ENCODE measurements around the gene EPS8L3.

The EPS8L3 gene

GRCh38 chr1:109728870-109729269, 34.9 kb downstream of the EPS8L3 start:
- no peak overlapping the region for H3K4me3 ChIP-seq (replicated peaks; ENCODE audit: low read depth, low read length)
- no peak for DNase-seq (ENCODE audit: extremely low read depth, insufficient read length)
- H3K36me3 ChIP-seq (ENCODE audit: control insufficient read depth, insufficient read depth, low read length) = no peaks in the 10 kb centered on the region
- TF ChIP-seq, protein P1, sequence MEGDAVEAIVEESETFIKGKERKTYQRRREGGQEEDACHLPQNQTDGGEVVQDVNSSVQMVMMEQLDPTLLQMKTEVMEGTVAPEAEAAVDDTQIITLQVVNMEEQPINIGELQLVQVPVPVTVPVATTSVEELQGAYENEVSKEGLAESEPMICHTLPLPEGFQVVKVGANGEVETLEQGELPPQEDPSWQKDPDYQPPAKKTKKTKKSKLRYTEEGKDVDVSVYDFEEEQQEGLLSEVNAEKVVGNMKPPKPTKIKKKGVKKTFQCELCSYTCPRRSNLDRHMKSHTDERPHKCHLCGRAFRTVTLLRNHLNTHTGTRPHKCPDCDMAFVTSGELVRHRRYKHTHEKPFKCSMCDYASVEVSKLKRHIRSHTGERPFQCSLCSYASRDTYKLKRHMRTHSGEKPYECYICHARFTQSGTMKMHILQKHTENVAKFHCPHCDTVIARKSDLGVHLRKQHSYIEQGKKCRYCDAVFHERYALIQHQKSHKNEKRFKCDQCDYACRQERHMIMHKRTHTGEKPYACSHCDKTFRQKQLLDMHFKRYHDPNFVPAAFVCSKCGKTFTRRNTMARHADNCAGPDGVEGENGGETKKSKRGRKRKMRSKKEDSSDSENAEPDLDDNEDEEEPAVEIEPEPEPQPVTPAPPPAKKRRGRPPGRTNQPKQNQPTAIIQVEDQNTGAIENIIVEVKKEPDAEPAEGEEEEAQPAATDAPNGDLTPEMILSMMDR (IDR thresholded peaks at IDR 0.05; ENCODE audit: insufficient read depth, low read length, poor library complexity, severe bottlenecking) = no peak
- H3K27me3 ChIP-seq (replicated peaks; ENCODE audit: control insufficient read depth, insufficient read depth, low read length) = no peaks in the 10 kb centered on the region

DNA sequence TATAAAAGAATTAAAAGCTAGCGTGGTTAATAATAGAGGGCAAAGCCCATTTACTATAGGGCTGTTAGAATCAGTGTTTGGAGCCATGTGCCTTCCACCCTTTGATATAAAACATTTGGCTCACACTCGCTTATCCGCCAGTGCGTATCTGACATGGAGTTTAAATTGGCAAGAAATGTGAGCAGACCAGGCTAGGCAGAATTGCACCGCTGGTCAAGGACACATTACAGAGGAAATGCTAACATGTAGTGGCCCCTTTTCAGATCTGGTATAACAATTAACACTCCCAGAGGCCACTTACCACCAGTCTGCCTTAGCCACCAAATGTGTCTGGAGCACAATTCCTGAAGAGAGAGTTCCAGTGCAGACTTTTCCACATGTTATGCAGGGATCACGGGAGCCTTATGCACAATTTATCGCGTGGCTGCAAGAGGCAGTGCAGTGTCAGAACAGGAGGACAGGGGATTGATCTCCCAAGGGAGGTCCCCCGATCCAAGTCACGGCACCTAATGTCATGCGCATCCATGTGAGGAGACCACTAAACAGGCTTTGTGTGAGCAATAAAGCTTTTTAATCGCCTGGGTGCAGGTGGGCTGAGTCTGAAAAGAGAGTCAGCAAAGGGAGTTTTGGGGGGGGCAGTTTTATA, 36.9 kb downstream of the EPS8L3 start:
- H3K27me3 ChIP-seq (replicated peaks; ENCODE audit: control insufficient read depth, insufficient read depth, low read length) = no peaks in the 10 kb centered on the region
- H3K4me3 ChIP-seq (replicated peaks; ENCODE audit: low read depth, low read length) = no peak overlapping the region
- TF ChIP-seq, protein P1 (IDR thresholded peaks at IDR 0.05; ENCODE audit: insufficient read depth, low read length, poor library complexity, severe bottlenecking) = no peak
- no peaks in the 10 kb centered on the region for H3K36me3 ChIP-seq (ENCODE audit: control insufficient read depth, insufficient read depth, low read length)
- DNase-seq (ENCODE audit: extremely low read depth, insufficient read length) = no peak

- no peak overlapping the region for H3K4me3 ChIP-seq (replicated peaks; ENCODE audit: low read depth, low read length)
These were observed 37.7 kb downstream of the EPS8L3 start for GRCh38 chr1:109726007-109726406.

DNA sequence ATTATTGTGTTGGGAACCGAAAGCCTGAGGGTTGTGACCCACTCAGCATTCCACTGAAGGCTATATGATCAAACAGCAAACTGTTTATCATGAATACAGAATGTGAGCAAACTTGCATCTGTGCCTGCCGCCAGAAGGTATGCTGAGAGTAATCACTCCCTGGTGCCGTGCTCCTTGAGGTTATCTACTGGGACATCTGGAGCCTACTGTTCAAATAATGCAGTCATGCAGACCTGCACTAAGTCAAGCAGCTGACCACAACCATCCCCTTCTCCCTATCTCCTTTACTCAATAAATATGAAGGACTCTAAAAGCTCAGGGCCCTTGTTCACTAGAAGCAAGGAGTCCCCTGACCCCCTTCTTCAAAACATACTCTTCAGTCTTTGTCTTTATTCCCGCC, 38.2 kb downstream of the EPS8L3 start:
- TF ChIP-seq, protein P1 (IDR thresholded peaks at IDR 0.05; ENCODE audit: insufficient read depth, low read length, poor library complexity, severe bottlenecking) = no peak
- no peak for DNase-seq (ENCODE audit: extremely low read depth, insufficient read length)
- Histone ChIP-seq H3K36me3 (ENCODE audit: control insufficient read depth, insufficient read depth, low read length) (no peaks in the 10 kb centered on the region), H3K4me3 (replicated peaks; ENCODE audit: low read depth, low read length) (no peak overlapping the region), H3K27me3 (replicated peaks; ENCODE audit: control insufficient read depth, insufficient read depth, low read length) (no peaks in the 10 kb centered on the region)

More at GRCh38 chr1:109726007-109726406, 37.7 kb downstream of the EPS8L3 start:
- no peaks in the 10 kb centered on the region for H3K36me3 ChIP-seq (ENCODE audit: control insufficient read depth, insufficient read depth, low read length)
- DNase-seq (ENCODE audit: extremely low read depth, insufficient read length) = no peak
- TF ChIP-seq, protein P1 (IDR thresholded peaks at IDR 0.05; ENCODE audit: insufficient read depth, low read length, poor library complexity, severe bottlenecking) = no peak
- no peaks in the 10 kb centered on the region for H3K27me3 ChIP-seq (replicated peaks; ENCODE audit: control insufficient read depth, insufficient read depth, low read length)

DNA sequence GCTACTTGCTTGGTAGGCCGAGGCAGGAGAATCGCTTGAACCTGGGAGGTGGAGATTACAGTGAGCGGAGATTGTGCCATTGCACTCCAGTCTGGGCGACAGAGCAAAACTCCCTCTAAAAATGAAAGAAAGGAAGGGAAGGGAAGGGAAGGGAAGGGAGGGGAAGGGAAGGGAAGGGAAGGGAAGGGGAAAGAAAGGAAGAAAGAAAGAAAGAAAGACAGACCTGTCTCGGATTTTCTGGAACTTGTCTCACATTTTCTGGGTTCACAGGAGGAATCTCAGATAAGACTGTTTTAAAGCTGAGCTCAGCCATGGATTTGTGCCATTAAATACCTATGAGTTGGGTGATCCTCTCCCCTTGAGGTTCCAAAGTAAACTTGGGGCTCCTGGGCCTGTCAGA, 38.8 kb downstream of the EPS8L3 start:
- H3K36me3 ChIP-seq (ENCODE audit: control insufficient read depth, insufficient read depth, low read length) = no peaks in the 10 kb centered on the region
- H3K27me3 ChIP-seq (replicated peaks; ENCODE audit: control insufficient read depth, insufficient read depth, low read length) = no peaks in the 10 kb centered on the region
- H3K4me3 ChIP-seq (replicated peaks; ENCODE audit: low read depth, low read length) = no peak overlapping the region
- no peak for DNase-seq (ENCODE audit: extremely low read depth, insufficient read length)
- TF ChIP-seq, protein P1 (IDR thresholded peaks at IDR 0.05; ENCODE audit: insufficient read depth, low read length, poor library complexity, severe bottlenecking) = no peak

All from GM06990 (cell line).